Measurements from ENCODE around the gene MC5R.

DNA sequence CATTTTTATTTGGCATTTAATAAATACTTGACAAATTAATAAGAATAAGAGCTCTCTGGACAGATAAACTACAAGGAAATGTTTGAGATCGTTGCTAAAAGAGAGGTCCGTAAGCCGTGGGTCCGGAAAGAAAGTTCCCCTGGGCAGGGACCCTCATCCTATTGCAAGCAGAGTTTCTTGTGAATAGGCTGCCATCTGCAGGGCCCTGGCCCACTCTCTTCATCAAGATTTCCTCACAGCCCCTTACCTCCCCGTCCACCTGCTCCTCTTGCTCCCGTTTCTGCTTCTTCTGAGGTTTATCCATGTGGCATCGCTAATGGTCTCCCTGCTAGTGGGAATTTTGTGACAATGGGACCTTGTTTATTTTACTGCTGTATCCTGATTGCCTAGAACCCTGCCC, 30.1 kb upstream of the MC5R start:
- TF ChIP-seq, protein P1, sequence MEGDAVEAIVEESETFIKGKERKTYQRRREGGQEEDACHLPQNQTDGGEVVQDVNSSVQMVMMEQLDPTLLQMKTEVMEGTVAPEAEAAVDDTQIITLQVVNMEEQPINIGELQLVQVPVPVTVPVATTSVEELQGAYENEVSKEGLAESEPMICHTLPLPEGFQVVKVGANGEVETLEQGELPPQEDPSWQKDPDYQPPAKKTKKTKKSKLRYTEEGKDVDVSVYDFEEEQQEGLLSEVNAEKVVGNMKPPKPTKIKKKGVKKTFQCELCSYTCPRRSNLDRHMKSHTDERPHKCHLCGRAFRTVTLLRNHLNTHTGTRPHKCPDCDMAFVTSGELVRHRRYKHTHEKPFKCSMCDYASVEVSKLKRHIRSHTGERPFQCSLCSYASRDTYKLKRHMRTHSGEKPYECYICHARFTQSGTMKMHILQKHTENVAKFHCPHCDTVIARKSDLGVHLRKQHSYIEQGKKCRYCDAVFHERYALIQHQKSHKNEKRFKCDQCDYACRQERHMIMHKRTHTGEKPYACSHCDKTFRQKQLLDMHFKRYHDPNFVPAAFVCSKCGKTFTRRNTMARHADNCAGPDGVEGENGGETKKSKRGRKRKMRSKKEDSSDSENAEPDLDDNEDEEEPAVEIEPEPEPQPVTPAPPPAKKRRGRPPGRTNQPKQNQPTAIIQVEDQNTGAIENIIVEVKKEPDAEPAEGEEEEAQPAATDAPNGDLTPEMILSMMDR (IDR thresholded peaks at IDR 0.05), result no peak
- TF ChIP-seq ELF1 (IDR thresholded peaks at IDR 0.05) (no peak), FOXM1 (IDR thresholded peaks at IDR 0.05; ENCODE audit: low read depth) (no peak), POLR2AphosphoS5 (IDR thresholded peaks at IDR 0.05; ENCODE audit: low read depth, low read length) (no peak), NRF1 (IDR thresholded peaks at IDR 0.05; ENCODE audit: low read depth, low read length) (no peak)
- TF ChIP-seq, protein P2, sequence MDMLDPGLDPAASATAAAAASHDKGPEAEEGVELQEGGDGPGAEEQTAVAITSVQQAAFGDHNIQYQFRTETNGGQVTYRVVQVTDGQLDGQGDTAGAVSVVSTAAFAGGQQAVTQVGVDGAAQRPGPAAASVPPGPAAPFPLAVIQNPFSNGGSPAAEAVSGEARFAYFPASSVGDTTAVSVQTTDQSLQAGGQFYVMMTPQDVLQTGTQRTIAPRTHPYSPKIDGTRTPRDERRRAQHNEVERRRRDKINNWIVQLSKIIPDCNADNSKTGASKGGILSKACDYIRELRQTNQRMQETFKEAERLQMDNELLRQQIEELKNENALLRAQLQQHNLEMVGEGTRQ (IDR thresholded peaks at IDR 0.05; ENCODE audit: borderline replicate concordance, low read depth, low read length), result no peak
- TF ChIP-seq, protein P3, sequence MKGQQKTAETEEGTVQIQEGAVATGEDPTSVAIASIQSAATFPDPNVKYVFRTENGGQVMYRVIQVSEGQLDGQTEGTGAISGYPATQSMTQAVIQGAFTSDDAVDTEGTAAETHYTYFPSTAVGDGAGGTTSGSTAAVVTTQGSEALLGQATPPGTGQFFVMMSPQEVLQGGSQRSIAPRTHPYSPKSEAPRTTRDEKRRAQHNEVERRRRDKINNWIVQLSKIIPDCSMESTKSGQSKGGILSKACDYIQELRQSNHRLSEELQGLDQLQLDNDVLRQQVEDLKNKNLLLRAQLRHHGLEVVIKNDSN (IDR thresholded peaks at IDR 0.05; ENCODE audit: borderline replicate concordance, low read depth), result no peak
